Stimulated activated CD8-positive, alpha-beta memory T cell treated with anti-CD3 and anti-CD28 coated beads, Interleukin-4, amount 100 ng/mL, for 4 hours (primary cell): Measurements from ENCODE around the gene SETBP1.

Source experiments
- DNase-seq, 2 donors: peaks; one replicate each; pipeline ENCODE4 v3.0.0-alpha.2; 2020; ENCODE audit warnings: low read depth in 2 of 2, low spot score in 1 of 2

The SETBP1 gene

GRCh38 chr18:44898498-44898897 lies 217.8 kb downstream of the SETBP1 start:
- no peak for DNase-seq

GRCh38 chr18:44899832-44900231 lies 219.1 kb downstream of the SETBP1 start:
- DNase-seq: no peak

- DNase-seq: no peak
Observed at GRCh38 chr18:44900627-44901026, 219.9 kb downstream of the SETBP1 start.

- DNase-seq: no peak
Observed at GRCh38 chr18:44901283-44901682, 220.6 kb downstream of the SETBP1 start.

GRCh38 chr18:44903327-44903726 lies 222.6 kb downstream of the SETBP1 start:
- no peak for DNase-seq

GRCh38 chr18:44904768-44905167 lies 224.1 kb downstream of the SETBP1 start:
- DNase-seq: no peak

GRCh38 chr18:44909191-44909719 lies 228.6 kb downstream of the SETBP1 start:
- no peak for DNase-seq

GRCh38 chr18:44911260-44911659 lies 230.6 kb downstream of the SETBP1 start:
- no peak for DNase-seq

- DNase-seq: no peak
Observed at GRCh38 chr18:44911773-44912172, 231.1 kb downstream of the SETBP1 start.

GRCh38 chr18:44912740-44913478 lies 232.2 kb downstream of the SETBP1 start:
- DNase-seq: no peak

GRCh38 chr18:44914028-44914427 lies 233.3 kb downstream of the SETBP1 start:
- no peak for DNase-seq

- no peak for DNase-seq
Observed at GRCh38 chr18:44915213-44915612, 234.5 kb downstream of the SETBP1 start.

GRCh38 chr18:44915661-44916060 lies 235.0 kb downstream of the SETBP1 start:
- no peak for DNase-seq

- DNase-seq: no peak
Observed at GRCh38 chr18:44916429-44917207, 235.9 kb downstream of the SETBP1 start.

- DNase-seq: no peak
Observed at GRCh38 chr18:44917216-44918141, 236.8 kb downstream of the SETBP1 start.

GRCh38 chr18:44918142-44918476 lies 237.4 kb downstream of the SETBP1 start:
- DNase-seq: no peak

- DNase-seq: no peak
Observed at GRCh38 chr18:44920441-44920840, 239.8 kb downstream of the SETBP1 start.

GRCh38 chr18:44921974-44922373 lies 241.3 kb downstream of the SETBP1 start:
- no peak for DNase-seq

GRCh38 chr18:44922968-44923367 lies 242.3 kb downstream of the SETBP1 start:
- no peak for DNase-seq

GRCh38 chr18:44924785-44925499 lies 244.3 kb downstream of the SETBP1 start:
- DNase-seq: no peak
